IPS-18c (cell line): ENCODE measurements around the gene VIPR1.
"Not testable (repeated sequence)": the region's sequence is repeated elsewhere in the genome, so short reads cannot be mapped to it uniquely, and the experiment has no call there.

Experiments used
- H3K4me3 ChIP-seq: 2 replicates; pipeline ENCODE4 v1.7.0; 2013; ENCODE audit warnings: low read depth, mild to moderate bottlenecking, low read length, moderate library complexity; ENCODE audit not compliant: insufficient read depth
- H3K9me3 ChIP-seq: one replicate; pipeline ENCODE4 v1.6.1; 2013; ENCODE audit warnings: mild to moderate bottlenecking, low read length, moderate library complexity; ENCODE audit not compliant: control insufficient read depth, insufficient read depth

VIPR1 gene

GRCh38 chr3:42544492-42545283 is 42.2 kb downstream of the VIPR1 start:
- Histone ChIP-seq H3K9me3 (no peaks in the 10 kb centered on the region), H3K4me3 (no peak overlapping the region)

DNA sequence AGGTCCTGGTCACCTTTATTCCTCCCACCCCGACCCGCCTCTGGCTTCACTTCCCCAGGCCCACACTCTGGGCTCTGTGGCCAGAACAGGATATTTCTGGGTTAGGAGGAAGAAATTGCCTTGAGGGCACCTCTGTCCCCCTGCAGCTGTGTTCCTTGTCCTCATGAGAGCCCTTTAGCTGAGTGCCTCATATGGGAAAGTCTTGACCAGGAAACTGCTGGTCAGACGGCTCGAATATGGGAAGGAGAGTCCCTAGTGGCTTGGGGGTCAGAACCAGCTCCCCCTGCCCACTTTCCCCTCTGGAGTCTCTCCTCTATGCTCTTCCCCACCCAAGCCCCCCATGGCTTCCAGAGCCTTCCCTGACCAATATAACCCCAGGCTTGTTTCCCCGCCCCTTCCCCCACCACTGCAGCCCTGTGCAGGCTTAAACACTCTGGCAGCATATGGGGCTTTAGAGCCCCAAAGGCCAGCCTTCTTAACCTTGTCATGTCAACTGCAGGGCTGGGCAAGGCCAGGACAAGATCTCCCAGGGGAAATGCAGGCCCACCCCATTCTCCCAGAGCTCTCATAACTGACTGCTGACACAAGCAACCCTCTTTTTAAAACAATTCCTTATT is 42.9 kb downstream of the VIPR1 start:
- Histone ChIP-seq H3K4me3 (no peak overlapping the region), H3K9me3 (no peaks in the 10 kb centered on the region)

DNA sequence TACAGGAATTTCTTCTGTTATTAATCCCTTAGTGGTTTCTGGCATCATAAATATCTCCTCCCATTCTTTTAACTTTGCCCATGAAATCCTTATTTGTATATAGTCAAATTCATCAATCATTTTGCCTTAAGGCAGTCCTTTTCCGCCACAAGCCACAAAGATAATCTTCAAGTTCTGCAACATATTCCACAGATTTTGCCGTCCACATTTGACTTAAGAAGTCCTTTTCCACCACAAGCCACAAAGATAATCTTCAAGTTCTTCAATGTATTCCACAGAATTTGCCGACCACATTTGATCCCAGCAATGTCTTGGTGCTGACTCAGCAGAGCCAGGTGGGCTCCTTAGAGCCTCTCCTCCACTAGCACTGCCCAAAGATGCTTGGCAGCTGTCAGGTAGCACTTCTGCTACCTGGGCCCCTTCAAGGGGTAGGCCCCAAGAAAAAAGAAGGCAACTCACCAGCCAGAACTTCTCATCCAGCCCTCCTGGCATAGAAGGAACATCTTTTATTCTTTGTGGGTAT is 44.3 kb downstream of the VIPR1 start:
- H3K4me3 ChIP-seq = no peak overlapping the region

DNA sequence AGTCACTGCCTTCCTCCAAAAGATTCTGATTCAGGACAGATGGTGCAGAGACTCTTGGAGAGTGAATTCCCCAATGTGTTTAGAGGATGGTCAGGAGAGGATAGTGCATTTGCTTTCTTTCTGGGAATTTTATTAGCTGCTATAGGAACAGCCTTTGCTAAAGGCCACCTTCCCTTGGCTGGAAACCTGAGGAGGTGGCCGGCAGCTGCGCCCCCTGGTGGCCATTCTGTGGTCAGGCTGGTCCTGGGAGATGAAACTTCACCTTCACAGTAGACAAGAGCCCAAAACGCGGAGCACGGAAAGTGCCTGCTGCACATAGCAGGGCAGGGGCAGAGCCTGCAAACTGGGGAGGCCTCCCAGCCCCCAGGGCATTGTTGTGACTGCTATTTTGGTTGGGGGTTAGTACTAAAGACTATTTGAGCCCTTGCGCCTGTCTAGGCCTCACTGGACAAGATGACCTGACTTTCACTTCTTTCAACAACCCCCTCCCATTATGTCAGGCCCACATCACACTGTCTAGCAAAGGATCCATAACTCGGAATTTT is 45.0 kb downstream of the VIPR1 start:
- H3K9me3 ChIP-seq = no peaks in the 10 kb centered on the region
- no peak overlapping the region for H3K4me3 ChIP-seq

More for the DNA sequence above, 44.3 kb downstream of the VIPR1 start:
- no peaks in the 10 kb centered on the region for H3K9me3 ChIP-seq

GRCh38 chr3:42549131-42549530 is 46.7 kb downstream of the VIPR1 start:
- no peaks in the 10 kb centered on the region for H3K9me3 ChIP-seq
- H3K4me3 ChIP-seq = no peak overlapping the region

DNA sequence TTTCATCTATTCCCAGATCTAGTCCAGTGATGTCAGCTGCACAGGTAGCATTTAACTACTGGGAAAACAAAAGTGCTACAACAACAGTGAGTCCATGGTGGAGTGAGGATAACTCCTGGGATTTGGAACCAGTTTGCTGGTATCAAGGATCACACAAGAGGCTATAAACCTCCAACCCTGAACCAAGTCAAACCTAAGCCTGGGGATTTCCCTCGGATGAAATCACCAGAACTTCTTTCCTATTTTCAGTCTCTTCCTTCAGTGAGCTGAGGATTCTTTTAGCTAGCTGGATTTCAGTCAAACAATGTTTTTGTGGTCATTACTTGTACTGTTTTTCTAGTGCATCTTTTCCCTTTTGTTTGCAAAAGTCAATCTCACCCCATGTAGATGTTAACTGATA is 47.8 kb downstream of the VIPR1 start:
- H3K9me3 ChIP-seq = no peaks in the 10 kb centered on the region
- no peak overlapping the region for H3K4me3 ChIP-seq

DNA sequence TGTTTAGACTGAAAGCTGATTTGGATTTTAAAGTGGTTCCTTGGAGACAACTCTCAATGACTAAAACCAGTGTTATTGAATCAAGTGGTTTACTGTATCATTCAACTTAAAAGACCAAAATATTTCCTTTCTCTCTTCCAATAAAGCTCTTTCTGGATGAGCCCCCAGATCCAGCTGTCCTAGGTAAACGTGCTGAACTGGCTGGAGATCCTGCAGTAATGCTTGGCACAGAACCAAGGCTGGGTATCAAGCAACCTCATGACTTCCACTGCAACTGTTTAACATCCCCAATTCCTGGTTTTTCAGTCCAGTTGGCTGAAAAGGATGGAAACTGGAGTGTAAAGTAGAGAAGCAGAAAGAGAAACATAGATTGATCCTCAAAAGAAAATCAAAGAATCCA is 50.4 kb downstream of the VIPR1 start:
- Histone ChIP-seq H3K4me3 (no peak overlapping the region), H3K9me3 (no peaks in the 10 kb centered on the region)

- H3K9me3 ChIP-seq = no peaks in the 10 kb centered on the region
- H3K4me3 ChIP-seq = no peak overlapping the region
These were observed 53.7 kb downstream of the VIPR1 start for GRCh38 chr3:42556089-42556632.

DNA sequence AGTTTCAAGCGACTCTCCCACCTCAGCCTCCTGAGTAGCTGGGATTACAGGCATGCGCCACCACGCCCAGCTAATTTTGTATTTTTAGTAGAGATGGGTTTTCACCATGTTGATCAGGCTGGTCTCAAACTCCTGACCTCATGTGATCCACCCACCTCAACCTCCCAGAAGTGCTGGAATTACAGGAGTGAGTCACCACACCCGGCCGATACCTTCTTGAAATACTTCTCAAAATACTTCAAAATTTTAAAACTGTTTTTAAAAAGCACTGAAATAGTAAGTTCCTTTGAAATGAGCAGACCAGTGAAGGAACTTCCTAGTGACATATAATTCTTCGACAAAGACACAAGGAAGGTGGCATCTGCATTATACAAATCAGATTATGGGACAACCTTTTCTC is 54.4 kb downstream of the VIPR1 start:
- H3K4me3 ChIP-seq, H3K9me3 ChIP-seq: not testable (repeated sequence)

GRCh38 chr3:42557854-42558253 is 55.4 kb downstream of the VIPR1 start:
- no peak overlapping the region for H3K4me3 ChIP-seq
- no peaks in the 10 kb centered on the region for H3K9me3 ChIP-seq

- Histone ChIP-seq H3K4me3 (no peak overlapping the region), H3K9me3 (no peaks in the 10 kb centered on the region)
These were observed 59.8 kb downstream of the VIPR1 start for GRCh38 chr3:42562047-42562907.

DNA sequence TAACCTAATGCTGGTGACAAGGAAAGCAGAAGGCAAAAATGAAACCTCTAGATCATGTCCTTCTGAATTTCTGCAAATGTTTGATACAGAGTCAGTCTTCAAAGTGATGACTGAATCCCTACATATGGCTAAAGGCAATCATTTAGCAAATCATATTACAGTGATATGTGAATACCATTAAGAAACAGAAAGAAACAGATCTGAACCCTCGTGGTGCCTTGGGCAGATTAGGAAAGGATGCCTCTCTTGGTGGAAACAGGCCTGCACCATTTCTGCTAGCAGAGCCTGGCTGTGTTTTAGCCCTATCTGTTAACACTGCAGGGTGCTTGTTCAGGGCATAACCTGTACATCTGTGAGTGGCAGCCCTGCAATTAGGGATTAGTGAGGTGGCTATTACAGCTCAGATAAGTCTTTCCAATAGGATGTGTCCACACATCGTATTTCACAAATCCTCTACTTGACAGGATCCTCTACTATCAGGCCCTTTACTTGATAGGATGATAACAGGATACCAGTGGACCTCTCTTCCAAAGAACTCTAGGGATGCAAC is 67.2 kb downstream of the VIPR1 start:
- Histone ChIP-seq H3K9me3 (no peaks in the 10 kb centered on the region), H3K4me3 (no peak overlapping the region)

- H3K9me3 ChIP-seq = no peaks in the 10 kb centered on the region
- H3K4me3 ChIP-seq = no peak overlapping the region
These were observed 69.8 kb downstream of the VIPR1 start for GRCh38 chr3:42572278-42572677.

DNA sequence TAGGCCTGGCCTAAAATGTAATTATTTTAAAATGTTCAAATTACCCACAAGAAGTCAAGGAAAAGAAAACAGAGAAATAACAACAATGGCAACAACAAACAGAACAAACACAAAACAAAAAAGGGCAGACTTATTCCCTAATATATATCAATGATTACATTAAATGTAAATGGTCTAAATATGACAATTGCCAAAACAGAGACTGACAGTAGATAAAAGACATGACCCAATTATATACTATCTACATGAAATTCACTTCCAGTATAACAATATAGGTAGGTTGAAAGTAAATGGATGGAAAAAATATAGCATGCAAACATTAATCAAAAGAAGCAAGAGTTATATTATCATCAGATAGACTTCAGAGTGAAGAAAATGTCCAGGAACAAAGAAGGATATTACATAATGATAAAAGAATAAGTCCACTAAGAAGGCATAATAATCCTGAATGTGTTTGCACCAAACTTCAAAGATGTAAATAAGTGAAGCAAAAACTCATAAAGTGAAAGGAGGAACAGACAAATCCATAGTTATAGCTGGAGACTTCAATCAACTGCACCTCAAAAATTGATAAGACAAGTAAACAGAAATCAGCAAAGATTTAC is 72.8 kb downstream of the VIPR1 start:
- Histone ChIP-seq H3K4me3 (no peak overlapping the region), H3K9me3 (no peaks in the 10 kb centered on the region)

- H3K9me3 ChIP-seq = no peaks in the 10 kb centered on the region
- H3K4me3 ChIP-seq = no peak overlapping the region
These were observed 75.6 kb downstream of the VIPR1 start for GRCh38 chr3:42578054-42578453.

DNA sequence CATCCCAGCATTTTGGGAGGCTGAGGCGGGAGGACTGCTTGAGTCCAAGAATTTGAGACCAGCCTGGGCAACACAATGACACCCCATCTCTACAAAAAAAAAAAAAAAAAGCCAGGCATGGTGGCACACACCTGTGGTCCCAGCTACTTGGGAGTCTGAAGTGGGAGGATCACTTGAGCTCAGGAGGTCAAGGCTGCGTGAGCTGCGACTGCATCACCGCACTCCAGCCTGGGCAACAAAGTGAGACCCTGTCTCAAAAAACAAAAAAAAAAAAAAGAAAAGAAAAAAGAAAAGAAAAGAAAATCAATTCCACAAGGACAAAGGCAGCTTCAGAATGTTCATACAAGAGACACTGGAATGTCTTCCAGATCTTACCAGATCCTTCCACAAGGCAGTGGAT is 76.9 kb downstream of the VIPR1 start:
- not testable (repeated sequence) for H3K9me3 ChIP-seq, H3K4me3 ChIP-seq

GRCh38 chr3:42581400-42581708 is 78.9 kb downstream of the VIPR1 start:
- Histone ChIP-seq H3K4me3 (peak overlapping the region; percentile 82), H3K9me3 (no peaks in the 10 kb centered on the region)
